ENCODE measurements around the gene GALNS. TPM values are rescaled to one million over a fixed set of nuclear protein-coding genes. Genes with fewer than 3 reads are reported as not detected.
"Not testable (repeated sequence)": the region's sequence is repeated elsewhere in the genome, so short reads cannot be mapped to it uniquely, and the experiment has no call there.

Gene GALNS
- total and polyA plus RNA-seq, 4 donors, result 6.8 to 20.6 (median 10.8) TPM

DNA sequence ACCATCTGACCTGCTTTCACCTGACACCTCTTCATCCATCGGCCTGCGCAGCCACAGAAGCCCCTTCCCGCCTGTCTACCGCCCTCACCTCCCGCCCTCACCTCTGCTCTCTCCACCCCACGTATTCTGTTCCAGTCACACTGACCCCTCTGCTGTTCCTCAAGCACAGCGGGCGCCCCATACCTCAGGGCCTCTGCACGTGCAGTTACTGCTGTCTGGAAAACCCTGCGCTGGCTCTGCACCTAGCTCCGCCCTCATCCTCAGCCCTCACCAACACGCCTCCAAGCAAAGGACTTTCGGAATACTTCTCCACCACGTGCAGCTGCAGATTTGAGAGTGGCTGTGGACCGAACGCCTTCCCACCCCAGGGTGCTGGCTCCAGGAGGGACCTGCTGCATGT lies 34.3 kb upstream of the GALNS start:
- H3K4me3 ChIP-seq (ENCODE audit: low read depth in 1 of 3, low read length in 3 of 3), result no peak overlapping the region
- H3K9ac ChIP-seq (ENCODE audit: low read depth in 1 of 2, low read length in 2 of 2), result no peak overlapping the region
- TF ChIP-seq NR2F2 (IDR thresholded peaks at IDR 0.05), result no peak
- TF ChIP-seq, protein P1, sequence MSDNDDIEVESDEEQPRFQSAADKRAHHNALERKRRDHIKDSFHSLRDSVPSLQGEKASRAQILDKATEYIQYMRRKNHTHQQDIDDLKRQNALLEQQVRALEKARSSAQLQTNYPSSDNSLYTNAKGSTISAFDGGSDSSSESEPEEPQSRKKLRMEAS (IDR thresholded peaks at IDR 0.05), result no peak
- H3K36me3 ChIP-seq (ENCODE audit: control insufficient read depth in 4 of 4, insufficient read depth in 3 of 4, low read depth in 1 of 4, low read length in 3 of 4), result no peaks in the 10 kb centered on the region
- H3K27me3 ChIP-seq (ENCODE audit: control insufficient read depth in 4 of 4, insufficient read depth in 4 of 4, low read length in 3 of 4), result no peaks in the 10 kb centered on the region
- DNase-seq (ENCODE audit: low spot score), result no peak
- H3K4me1 ChIP-seq (ENCODE audit: control insufficient read depth in 4 of 4, insufficient read depth in 4 of 4, low read length in 3 of 4), result peaks cover 0 to 8% (median 5%) of the 10 kb centered on the region in 4 donors
- no peak overlapping the region for H3K27ac ChIP-seq (ENCODE audit: low read depth in 1 of 2, low read length in 2 of 2)
- H3K9me3 ChIP-seq (ENCODE audit: control insufficient read depth in 4 of 4, low read length in 3 of 4), result no peaks in the 10 kb centered on the region
- 93% methylated on average over 16 of the region's 16 CpGs for WGBS

- DNase-seq (ENCODE audit: low spot score); H3K9ac ChIP-seq (ENCODE audit: low read depth in 1 of 2, low read length in 2 of 2); H3K4me1 ChIP-seq (ENCODE audit: control insufficient read depth in 4 of 4, insufficient read depth in 4 of 4, low read length in 3 of 4); H3K36me3 ChIP-seq (ENCODE audit: control insufficient read depth in 4 of 4, insufficient read depth in 3 of 4, low read depth in 1 of 4, low read length in 3 of 4); H3K27ac ChIP-seq (ENCODE audit: low read depth in 1 of 2, low read length in 2 of 2); H3K4me3 ChIP-seq (ENCODE audit: low read depth in 1 of 3, low read length in 3 of 3); H3K9me3 ChIP-seq (ENCODE audit: control insufficient read depth in 4 of 4, low read length in 3 of 4); H3K27me3 ChIP-seq (ENCODE audit: control insufficient read depth in 4 of 4, insufficient read depth in 4 of 4, low read length in 3 of 4): not testable (repeated sequence)
- WGBS, result 95% methylated on average over 48 of the region's 48 CpGs
Observed at GRCh38 chr16:88889702-88890352, 33.1 kb upstream of the GALNS start.

GRCh38 chr16:88888461-88889387 lies 32.0 kb upstream of the GALNS start:
- TF ChIP-seq FOXA1 (IDR thresholded peaks at IDR 0.05) (no peak), FOXA2 (IDR thresholded peaks at IDR 0.05) (no peak), EGR1 (IDR thresholded peaks at IDR 0.05; ENCODE audit: low read depth in 2 of 2) (no peak)
- TF ChIP-seq, protein P2, sequence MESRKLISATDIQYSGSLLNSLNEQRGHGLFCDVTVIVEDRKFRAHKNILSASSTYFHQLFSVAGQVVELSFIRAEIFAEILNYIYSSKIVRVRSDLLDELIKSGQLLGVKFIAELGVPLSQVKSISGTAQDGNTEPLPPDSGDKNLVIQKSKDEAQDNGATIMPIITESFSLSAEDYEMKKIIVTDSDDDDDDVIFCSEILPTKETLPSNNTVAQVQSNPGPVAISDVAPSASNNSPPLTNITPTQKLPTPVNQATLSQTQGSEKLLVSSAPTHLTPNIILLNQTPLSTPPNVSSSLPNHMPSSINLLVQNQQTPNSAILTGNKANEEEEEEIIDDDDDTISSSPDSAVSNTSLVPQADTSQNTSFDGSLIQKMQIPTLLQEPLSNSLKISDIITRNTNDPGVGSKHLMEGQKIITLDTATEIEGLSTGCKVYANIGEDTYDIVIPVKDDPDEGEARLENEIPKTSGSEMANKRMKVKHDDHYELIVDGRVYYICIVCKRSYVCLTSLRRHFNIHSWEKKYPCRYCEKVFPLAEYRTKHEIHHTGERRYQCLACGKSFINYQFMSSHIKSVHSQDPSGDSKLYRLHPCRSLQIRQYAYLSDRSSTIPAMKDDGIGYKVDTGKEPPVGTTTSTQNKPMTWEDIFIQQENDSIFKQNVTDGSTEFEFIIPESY (IDR thresholded peaks at IDR 0.05), result no peak
- DNase-seq (ENCODE audit: low spot score), result no peak
- no peak overlapping the region for H3K27ac ChIP-seq (ENCODE audit: low read depth in 1 of 2, low read length in 2 of 2)

DNA sequence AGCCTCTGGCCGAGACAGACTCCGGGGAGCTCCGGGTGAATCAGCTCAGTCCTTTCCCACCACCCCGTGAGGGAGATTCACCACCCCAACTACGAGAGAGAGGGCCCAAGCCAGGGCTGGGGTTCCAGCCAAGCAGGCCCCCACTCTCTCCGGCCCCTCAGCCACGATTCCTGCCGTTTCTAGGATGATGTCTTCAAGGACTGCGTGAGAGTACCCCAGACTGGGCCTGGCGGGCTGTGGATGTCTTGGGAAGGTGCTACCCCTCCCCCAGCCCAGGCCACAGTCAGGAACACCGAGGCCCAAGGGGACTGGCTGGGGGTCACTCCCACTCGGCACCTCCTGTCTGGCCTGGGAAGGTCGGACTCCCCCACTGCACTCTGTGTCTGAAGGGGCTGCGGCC lies 31.3 kb upstream of the GALNS start:
- 72% methylated on average over 14 of the region's 14 CpGs for WGBS
- H3K36me3 ChIP-seq (ENCODE audit: control insufficient read depth in 4 of 4, insufficient read depth in 3 of 4, low read depth in 1 of 4, low read length in 3 of 4), result no peaks in the 10 kb centered on the region
- no peak for TF ChIP-seq ATF3 (IDR thresholded peaks at IDR 0.05)
- TF ChIP-seq RAD21 (IDR thresholded peaks at IDR 0.05), result no peak
- no peak for TF ChIP-seq SP1 (IDR thresholded peaks at IDR 0.05)
- no peak for TF ChIP-seq YY1 (IDR thresholded peaks at IDR 0.05)
- no peak for TF ChIP-seq GABPA (IDR thresholded peaks at IDR 0.05 in 1 of 2, conservative IDR thresholded peaks at IDR 0.05 in 1 of 2)
- TF ChIP-seq HNF4G (IDR thresholded peaks at IDR 0.05), result no peak
- TF ChIP-seq, protein P1 (IDR thresholded peaks at IDR 0.05), result no peak
- no peak for TF ChIP-seq TAF1 (conservative IDR thresholded peaks at IDR 0.05)
- TF ChIP-seq REST (IDR thresholded peaks at IDR 0.05), result no peak
- TF ChIP-seq EGR1 (IDR thresholded peaks at IDR 0.05; ENCODE audit: low read depth in 2 of 2), result no peak

More at GRCh38 chr16:88888461-88889387, 32.0 kb upstream of the GALNS start:
- Histone ChIP-seq H3K9ac (ENCODE audit: low read depth in 1 of 2, low read length in 2 of 2) (no peak overlapping the region), H3K4me3 (ENCODE audit: low read depth in 1 of 3, low read length in 3 of 3) (no peak overlapping the region), H3K9me3 (ENCODE audit: control insufficient read depth in 4 of 4, low read length in 3 of 4) (no peaks in the 10 kb centered on the region), H3K27me3 (ENCODE audit: control insufficient read depth in 4 of 4, insufficient read depth in 4 of 4, low read length in 3 of 4) (no peaks in the 10 kb centered on the region), H3K4me1 (ENCODE audit: control insufficient read depth in 4 of 4, insufficient read depth in 4 of 4, low read length in 3 of 4) (peaks cover 3 to 15% (median 11%) of the 10 kb centered on the region in 4 donors), H3K36me3 (ENCODE audit: control insufficient read depth in 4 of 4, insufficient read depth in 3 of 4, low read depth in 1 of 4, low read length in 3 of 4) (no peaks in the 10 kb centered on the region)
- 86% methylated on average over 30 of the region's 30 CpGs for WGBS

More for the DNA sequence above, 31.3 kb upstream of the GALNS start:
- H3K27me3 ChIP-seq (ENCODE audit: control insufficient read depth in 4 of 4, insufficient read depth in 4 of 4, low read length in 3 of 4), result no peaks in the 10 kb centered on the region
- DNase-seq (ENCODE audit: low spot score), result no peak
- no peak overlapping the region for H3K4me3 ChIP-seq (ENCODE audit: low read depth in 1 of 3, low read length in 3 of 3)
- H3K4me1 ChIP-seq (ENCODE audit: control insufficient read depth in 4 of 4, insufficient read depth in 4 of 4, low read length in 3 of 4), result peaks cover 3 to 22% (median 14%) of the 10 kb centered on the region in 4 donors
- H3K9ac ChIP-seq (ENCODE audit: low read depth in 1 of 2, low read length in 2 of 2), result no peak overlapping the region
- H3K9me3 ChIP-seq (ENCODE audit: control insufficient read depth in 4 of 4, low read length in 3 of 4), result no peaks in the 10 kb centered on the region
- H3K27ac ChIP-seq (ENCODE audit: low read depth in 1 of 2, low read length in 2 of 2), result peak overlapping the region in 1 of 2 donors; percentile 20
